IMR-90 (cell line): Measurements from ENCODE around the gene PLBD2. TPM values are rescaled to one million over a fixed set of nuclear protein-coding genes. Genes with fewer than 3 reads are reported as not detected.

Experiments used
- ATAC-seq: fragments of 200-7000 bp; cut with Tn5 transposase; 2 replicates; pipeline ENCODE4 v1.9.1; 2020; ENCODE audit warnings: low read depth, mild to moderate bottlenecking, moderate library complexity
- BruUV-seq: library from RNA; stranded (reverse); fragments of 400-500 nt; replicated peaks from 2 replicates; lab custom pipeline; 2021; lab: Mats Ljungman, UMichigan
- CTCF ChIA-PET: fragments of 300-600 bp; formaldehyde crosslinking; extraction: SDS; loops from one replicate; lab custom pipeline; 2021; ENCODE audit warnings: antibody characterized with exemption; lab: Yijun Ruan, JAX
- POLR2A ChIA-PET: fragments of 300-600 bp; sonication (Branson Sonifier 250); formaldehyde crosslinking; loops from one replicate; lab custom pipeline; 2022; ENCODE audit warnings: antibody characterized with exemption; ENCODE audit not compliant: unreplicated experiment; lab: Charles Lee
- DNase-seq: peaks from one replicate; pipeline ENCODE4 v3.0.0; 2013
- H2AFZ ChIP-seq: replicated peaks from 2 replicates; pipeline ENCODE3; 2013; ENCODE audit warnings: low read length, mild to moderate bottlenecking; ENCODE audit not compliant: poor library complexity
- H2AK5ac ChIP-seq: 2 replicates; pipeline ENCODE4 v1.6.1; 2013; ENCODE audit warnings: low read depth, low read length, inconsistent platforms
- H2AK9ac ChIP-seq: replicated peaks from 2 replicates; pipeline ENCODE3; 2013; ENCODE audit warnings: mild to moderate bottlenecking, low read depth, low read length, moderate library complexity; ENCODE audit not compliant: poor library complexity
- H2BK120ac ChIP-seq: 2 replicates; pipeline ENCODE4 v1.6.1; 2013; ENCODE audit warnings: low read depth, low read length, inconsistent platforms
- H2BK15ac ChIP-seq: 3 replicates; pipeline ENCODE4 v1.6.1; 2013; ENCODE audit warnings: low read depth, low read length, inconsistent platforms
- H2BK20ac ChIP-seq: 2 replicates; pipeline ENCODE4 v1.6.1; 2013; ENCODE audit warnings: low read depth, mild to moderate bottlenecking, inconsistent platforms, low read length, moderate library complexity
- H2BK5ac ChIP-seq: 2 replicates; pipeline ENCODE4 v1.6.1; 2013; ENCODE audit warnings: mild to moderate bottlenecking, low read depth, low read length, inconsistent platforms; ENCODE audit not compliant: poor library complexity, severe bottlenecking
- H3K14ac ChIP-seq: replicated peaks from 2 replicates; pipeline ENCODE4 v1.6.1; 2013; ENCODE audit warnings: low read depth, low read length, inconsistent platforms
- H3K18ac ChIP-seq: 2 replicates; pipeline ENCODE4 v1.6.1; 2013; ENCODE audit warnings: low read depth, low read length, control low read depth
- H3K23ac ChIP-seq: 2 replicates; pipeline ENCODE4 v1.6.1; 2013; ENCODE audit warnings: low read depth, low read length, inconsistent platforms
- H3K27ac ChIP-seq: 2 replicates; pipeline ENCODE4 v1.5.1; 2013; ENCODE audit warnings: mild to moderate bottlenecking, control low read depth, low read length; ENCODE audit not compliant: insufficient read depth
- H3K27me3 ChIP-seq: 2 replicates; pipeline ENCODE4 v1.6.1; 2013; ENCODE audit warnings: low read length; ENCODE audit not compliant: control insufficient read depth, insufficient read depth
- H3K36me3 ChIP-seq: 2 replicates; pipeline ENCODE4 v1.6.1; 2013; ENCODE audit warnings: low read length, mixed read lengths; ENCODE audit not compliant: control insufficient read depth, insufficient read depth
- H3K4ac ChIP-seq: 2 replicates; pipeline ENCODE4 v1.6.1; 2013; ENCODE audit warnings: low read depth, low read length, inconsistent platforms
- H3K4me1 ChIP-seq: 2 replicates; pipeline ENCODE4 v1.6.1; 2013; ENCODE audit warnings: low read length, mixed read lengths; ENCODE audit not compliant: control insufficient read depth, insufficient read depth
- H3K4me2 ChIP-seq: 2 replicates; pipeline ENCODE4 v1.6.1; 2013; ENCODE audit warnings: low read depth, mild to moderate bottlenecking, control low read depth, low read length, moderate library complexity
- H3K4me3 ChIP-seq: 2 replicates; pipeline ENCODE4 v1.5.1; 2013; ENCODE audit warnings: low read depth, mild to moderate bottlenecking, control low read depth, low read length, moderate library complexity; ENCODE audit not compliant: insufficient read depth
- H3K56ac ChIP-seq: 2 replicates; pipeline ENCODE4 v1.6.1; 2013; ENCODE audit warnings: low read length, inconsistent platforms; ENCODE audit not compliant: insufficient read depth; ENCODE audit errors: extremely low read depth
- H3K79me1 ChIP-seq, 2 experiments: 2 replicates each; pipeline ENCODE4 v1.6.1; 2013; ENCODE audit warnings: low read length in 2 of 2, inconsistent platforms in 1 of 2, low read depth in 1 of 2
- H3K9ac ChIP-seq: 2 replicates; pipeline ENCODE4 v1.6.1; 2013; ENCODE audit warnings: low read depth, low read length, control low read depth
- H3K9me1 ChIP-seq: 2 replicates; pipeline ENCODE4 v1.6.1; 2013; ENCODE audit warnings: low read length, inconsistent platforms; ENCODE audit not compliant: insufficient read depth
- H3K9me3 ChIP-seq: 2 replicates; pipeline ENCODE4 v1.6.1; 2013; ENCODE audit warnings: low read length; ENCODE audit not compliant: control insufficient read depth, insufficient read depth
- H4K20me1 ChIP-seq: 2 replicates; pipeline ENCODE4 v1.6.1; 2013; ENCODE audit warnings: low read length, inconsistent platforms; ENCODE audit not compliant: insufficient read depth
- H4K5ac ChIP-seq: 2 replicates; pipeline ENCODE4 v1.6.1; 2013; ENCODE audit warnings: mild to moderate bottlenecking, low read depth, low read length, control low read depth
- H4K8ac ChIP-seq, 2 experiments: 2 replicates each; pipeline ENCODE4 v1.6.1; 2013; ENCODE audit warnings: low read depth in 2 of 2, low read length in 2 of 2, control low read depth in 1 of 2, inconsistent platforms in 1 of 2
- H4K91ac ChIP-seq: 2 replicates; pipeline ENCODE4 v1.6.1; 2013; ENCODE audit warnings: low read depth, low read length, inconsistent platforms; ENCODE audit not compliant: insufficient read depth
- CEBPB ChIP-seq: IDR thresholded peaks from 2 replicates; pipeline ENCODE4 v1.6.1; 2012; ENCODE audit warnings: low read depth, low read length, improper control_type of control experiment
- MAZ ChIP-seq: IDR thresholded peaks from 2 replicates; pipeline ENCODE4 v1.6.1; 2012; ENCODE audit warnings: low read depth, mild to moderate bottlenecking, low read length, improper control_type of control experiment, moderate library complexity, borderline replicate concordance
- MXI1 ChIP-seq: IDR thresholded peaks from 2 replicates; pipeline ENCODE4 v1.6.1; 2012; ENCODE audit warnings: low read depth, mild to moderate bottlenecking, low read length, moderate library complexity, borderline replicate concordance
- NFE2L2 ChIP-seq: fragments of 150-350 bp; IDR thresholded peaks from 2 replicates; pipeline ENCODE4 v1.6.1; 2016; ENCODE audit warnings: low read depth, mild to moderate bottlenecking, low read length
- RAD21 ChIP-seq: IDR thresholded peaks from 2 replicates; pipeline ENCODE4 v1.6.1; 2012; ENCODE audit warnings: low read length, improper control_type of control experiment
- RCOR1 ChIP-seq: IDR thresholded peaks from 2 replicates; pipeline ENCODE4 v1.6.1; 2012; ENCODE audit warnings: mild to moderate bottlenecking, low read length, improper control_type of control experiment; ENCODE audit not compliant: insufficient replicate concordance
- RFX5 ChIP-seq: IDR thresholded peaks from 2 replicates; pipeline ENCODE4 v1.8.0; 2012; ENCODE audit warnings: low read depth, mild to moderate bottlenecking, low read length, moderate library complexity
- SMC3 ChIP-seq: fragments of 150-350 bp; IDR thresholded peaks from 2 replicates; pipeline ENCODE4 v1.6.1; 2016; ENCODE audit warnings: low read depth, mild to moderate bottlenecking, antibody characterized with exemption, low read length, moderate library complexity
- WGBS, 2 experiments: methylation state at CpG; one replicate each; pipeline versions ENCODE4 v1.1.5 to v1.1.7; 2013; ENCODE audit warnings: missing lambda C conversion rate in 2 of 2; ENCODE audit not compliant: insufficient read length in 1 of 2; ENCODE audit errors: extremely low coverage in 2 of 2; 5-methylcytosine and 5-hydroxymethylcytosine counted together
- dilution Hi-C: fragments of 300-500 bp; cut with HindIII; formaldehyde crosslinking; loops from one replicate; pipeline ENCODE4 v1.14.3; 2018; ENCODE audit warnings: low sequenced_read_pairs; ENCODE audit not compliant: unreplicated experiment
- in situ Hi-C: fragments of 300-500 bp; cut with MboI; formaldehyde crosslinking; loops from 3 replicates; pipeline ENCODE4 v1.14.3; 2019; ENCODE audit warnings: low sequenced_read_pairs, inconsistent platforms, mixed read lengths
- intact Hi-C: fragments of 100-400 bp; cut with micrococcal nuclease; formaldehyde crosslinking; loops from 2 replicates; pipeline ENCODE4 v1.10.0; 2022
- polyA plus RNA-seq, 3 experiments: library from polyadenylated mRNA; depleted of rRNA; stranded (reverse); fragments of >200 nt; gene quantifications; 2 replicates each; pipeline ENCODE4 v1.2.3, GENCODE V29; 2012; ENCODE audit warnings: low replicate concordance in 1 of 3
- total RNA-seq: library from RNA; depleted of rRNA; stranded (reverse); fragments of >200 nt; gene quantifications from 2 replicates; pipeline ENCODE4 v1.2.3, GENCODE V29; 2012; rRNA removed
- TF ChIP-seq, protein P1 (sequence below): conservative IDR thresholded peaks from 2 replicates; pipeline ENCODE4 v1.5.1; 2012; ENCODE audit warnings: mild to moderate bottlenecking, low read depth, low read length, improper control_type of control experiment

The PLBD2 gene
- total and polyA plus RNA-seq, 2 of the 4 experiments (the other 2 are of a cell fraction) = 7.3 to 44.5 TPM

GRCh38 chr12:113440336-113440735, 81.9 kb downstream of the PLBD2 start:
- Histone ChIP-seq H4K5ac (no peak overlapping the region), H2BK15ac (no peak overlapping the region), H3K23ac (no peak overlapping the region), H3K27ac (no peak overlapping the region), H3K18ac (no peak overlapping the region), H2AK9ac (no peak overlapping the region), H3K36me3 (no peaks in the 10 kb centered on the region), H2BK120ac (no peak overlapping the region), H4K8ac (no peak overlapping the region), H3K4ac (no peak overlapping the region), H2AFZ (no peak overlapping the region), H3K9me3 (no peaks in the 10 kb centered on the region), H2BK5ac (no peak overlapping the region), H3K4me2 (no peak overlapping the region), H2BK20ac (no peak overlapping the region), H3K9me1 (no peaks in the 10 kb centered on the region), H4K91ac (no peak overlapping the region), H3K9ac (no peak overlapping the region), H3K4me3 (no peak overlapping the region), H4K20me1 (no peaks in the 10 kb centered on the region), H3K56ac (no peak overlapping the region), H3K27me3 (peaks cover 11% of the 10 kb centered on the region), H3K79me1 (no peaks in the 10 kb centered on the region), H2AK5ac (no peak overlapping the region), H3K14ac (no peak overlapping the region), H3K4me1 (no peaks in the 10 kb centered on the region)
- POLR2A ChIA-PET = no interaction called here
- no peak for ATAC-seq
- BruUV-seq = no TSS peak
- WGBS, 2 experiments = 64% methylated on average over 5 of the region's 7 CpGs; no CpG with 5 or more reads in 1 of the 2 experiments
- no peak for DNase-seq
- dilution Hi-C loops = no loop called here
- CTCF ChIA-PET = interaction anchor here (0.7 kb wide), 1 partner anchor 13 kb away, joined by 3 read pairs; no protein-coding TSS in a partner anchor
- TF ChIP-seq MXI1 = no peak
- TF ChIP-seq SMC3 = no peak
- no peak for TF ChIP-seq RAD21
- TF ChIP-seq CEBPB = no peak
- TF ChIP-seq RCOR1 = no peak
- no peak for TF ChIP-seq RFX5
- TF ChIP-seq MAZ = no peak
- TF ChIP-seq, protein P1, sequence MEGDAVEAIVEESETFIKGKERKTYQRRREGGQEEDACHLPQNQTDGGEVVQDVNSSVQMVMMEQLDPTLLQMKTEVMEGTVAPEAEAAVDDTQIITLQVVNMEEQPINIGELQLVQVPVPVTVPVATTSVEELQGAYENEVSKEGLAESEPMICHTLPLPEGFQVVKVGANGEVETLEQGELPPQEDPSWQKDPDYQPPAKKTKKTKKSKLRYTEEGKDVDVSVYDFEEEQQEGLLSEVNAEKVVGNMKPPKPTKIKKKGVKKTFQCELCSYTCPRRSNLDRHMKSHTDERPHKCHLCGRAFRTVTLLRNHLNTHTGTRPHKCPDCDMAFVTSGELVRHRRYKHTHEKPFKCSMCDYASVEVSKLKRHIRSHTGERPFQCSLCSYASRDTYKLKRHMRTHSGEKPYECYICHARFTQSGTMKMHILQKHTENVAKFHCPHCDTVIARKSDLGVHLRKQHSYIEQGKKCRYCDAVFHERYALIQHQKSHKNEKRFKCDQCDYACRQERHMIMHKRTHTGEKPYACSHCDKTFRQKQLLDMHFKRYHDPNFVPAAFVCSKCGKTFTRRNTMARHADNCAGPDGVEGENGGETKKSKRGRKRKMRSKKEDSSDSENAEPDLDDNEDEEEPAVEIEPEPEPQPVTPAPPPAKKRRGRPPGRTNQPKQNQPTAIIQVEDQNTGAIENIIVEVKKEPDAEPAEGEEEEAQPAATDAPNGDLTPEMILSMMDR = no peak
- TF ChIP-seq NFE2L2 = no peak
- in situ Hi-C loops = no loop called here
- intact Hi-C loops = no loop called here

Other genes with a start within 250 kb of the PLBD2 start
- not detected in 2 replicates for gene RASAL1, start 222.8 kb upstream of the PLBD2 start, total RNA-seq
- not detected in 2 replicates for gene RASAL1, start 222.8 kb upstream of the PLBD2 start, polyA plus RNA-seq (2012; rRNA removed)
- not detected in 2 replicates for gene CFAP73, start 208.9 kb upstream of the PLBD2 start, total RNA-seq
- not detected in 2 replicates for gene CFAP73, start 208.9 kb upstream of the PLBD2 start, polyA plus RNA-seq (2012; rRNA removed)
- 23.8 and 24.4 TPM in 2 replicates for gene DDX54, start 173.1 kb upstream of the PLBD2 start, total RNA-seq
- gene DDX54, start 173.1 kb upstream of the PLBD2 start, polyA plus RNA-seq (2012; rRNA removed) = 47.5 and 55.1 TPM in 2 replicates
- gene RITA1, start 172.9 kb upstream of the PLBD2 start, total RNA-seq = 14.7 and 15.0 TPM in 2 replicates
- 14.2 and 15.2 TPM in 2 replicates for gene RITA1, start 172.9 kb upstream of the PLBD2 start, polyA plus RNA-seq (2012; rRNA removed)
- gene TPCN1, start 137.1 kb upstream of the PLBD2 start, total RNA-seq = 2.0 and 2.5 TPM in 2 replicates
- 10.4 and 13.2 TPM in 2 replicates for gene TPCN1, start 137.1 kb upstream of the PLBD2 start, polyA plus RNA-seq (2012; rRNA removed)
- gene SLC8B1, start 23.5 kb upstream of the PLBD2 start, total RNA-seq = 4.1 and 5.0 TPM in 2 replicates
- gene SLC8B1, start 23.5 kb upstream of the PLBD2 start, polyA plus RNA-seq (2012; rRNA removed) = 9.7 and 10.2 TPM in 2 replicates
- gene SDS, start 45.3 kb downstream of the PLBD2 start, total RNA-seq = not detected in 2 replicates
- gene SDS, start 45.3 kb downstream of the PLBD2 start, polyA plus RNA-seq (2012; rRNA removed) = not detected in 2 replicates
- gene SDSL, start 63.8 kb downstream of the PLBD2 start, total RNA-seq = 5.6 and 6.3 TPM in 2 replicates
- 10.9 and 13.4 TPM in 2 replicates for gene SDSL, start 63.8 kb downstream of the PLBD2 start, polyA plus RNA-seq (2012; rRNA removed)
- not detected in 2 replicates for gene LHX5, start 113.3 kb downstream of the PLBD2 start, total RNA-seq
- not detected in 2 replicates for gene LHX5, start 113.3 kb downstream of the PLBD2 start, polyA plus RNA-seq (2012; rRNA removed)